Measurements from ENCODE around the gene SUGCT.

SUGCT gene

DNA sequence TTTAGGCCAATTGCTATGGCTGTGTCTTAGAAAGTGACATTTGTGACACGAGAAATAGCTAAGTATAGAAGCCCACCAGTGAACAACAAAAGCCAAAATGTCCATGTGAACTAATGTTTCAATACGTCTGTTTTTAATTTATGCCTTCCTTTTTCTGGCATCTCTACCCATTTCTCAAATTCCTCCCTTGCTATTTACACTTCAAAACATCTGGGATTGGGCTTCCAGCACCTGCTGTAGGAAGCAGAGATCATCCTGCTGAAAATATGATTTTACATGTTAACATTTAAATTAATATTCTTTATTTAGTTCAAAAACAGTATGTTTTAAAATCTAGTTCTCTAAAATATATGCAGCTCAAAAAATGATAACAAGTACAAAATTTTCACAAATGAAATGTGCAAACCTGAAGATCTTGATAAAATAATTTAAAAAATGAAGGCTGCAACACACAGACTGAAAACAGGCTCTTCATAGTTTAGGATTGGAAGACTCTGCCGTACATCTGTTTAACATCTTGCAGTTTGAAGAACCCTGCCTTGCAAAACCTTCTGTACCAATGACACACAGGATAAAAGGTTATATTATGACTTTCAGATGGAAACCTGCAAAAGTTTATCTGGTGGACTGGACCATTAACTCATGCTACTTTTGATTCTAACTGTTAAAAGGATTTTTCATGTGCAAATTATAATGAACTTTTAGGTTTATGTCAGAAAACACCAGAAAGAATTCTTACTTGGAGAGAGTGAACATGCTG lies 408.4 kb downstream of the SUGCT start:
- H3K27ac Mint-ChIP-seq = no peak overlapping the region

DNA sequence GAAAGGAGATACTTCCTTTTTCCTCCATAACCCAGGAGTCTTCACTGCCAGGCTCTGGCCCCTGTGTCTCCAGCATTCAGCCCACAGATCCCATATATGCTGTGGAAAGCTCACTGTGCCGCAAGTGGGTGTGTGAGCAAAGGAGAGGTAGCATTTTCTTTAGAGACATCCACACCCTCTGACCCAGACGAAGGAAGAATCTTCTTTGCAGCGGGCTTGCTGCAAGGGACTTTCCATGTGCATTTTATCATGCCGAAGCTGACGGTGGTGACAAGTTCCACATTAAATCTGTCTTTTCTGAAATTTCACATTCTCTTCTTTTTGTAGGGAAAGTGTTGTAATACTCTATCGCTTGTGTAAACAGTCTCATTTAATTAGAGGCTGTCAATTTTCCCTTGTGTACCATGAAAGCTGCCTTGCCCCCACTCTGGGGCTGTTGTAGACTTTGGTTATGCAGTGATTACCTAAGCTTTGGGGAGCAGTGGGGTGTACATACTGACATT lies 409.5 kb downstream of the SUGCT start:
- ATAC-seq = no peak
- no peak overlapping the region for H3K4me3 Mint-ChIP-seq
- H3K9me3 Mint-ChIP-seq = no peaks in the 10 kb centered on the region

More for the DNA sequence above, 408.4 kb downstream of the SUGCT start:
- Mint-ChIP-seq H3K4me1 (no peaks in the 10 kb centered on the region), H3K36me3 (ENCODE audit: low read depth) (no peaks in the 10 kb centered on the region), H3K27me3 (no peaks in the 10 kb centered on the region), H3K9me3 (no peaks in the 10 kb centered on the region), H3K4me3 (no peak overlapping the region)
- DNase-seq = no peak
- ATAC-seq = no peak

DNA sequence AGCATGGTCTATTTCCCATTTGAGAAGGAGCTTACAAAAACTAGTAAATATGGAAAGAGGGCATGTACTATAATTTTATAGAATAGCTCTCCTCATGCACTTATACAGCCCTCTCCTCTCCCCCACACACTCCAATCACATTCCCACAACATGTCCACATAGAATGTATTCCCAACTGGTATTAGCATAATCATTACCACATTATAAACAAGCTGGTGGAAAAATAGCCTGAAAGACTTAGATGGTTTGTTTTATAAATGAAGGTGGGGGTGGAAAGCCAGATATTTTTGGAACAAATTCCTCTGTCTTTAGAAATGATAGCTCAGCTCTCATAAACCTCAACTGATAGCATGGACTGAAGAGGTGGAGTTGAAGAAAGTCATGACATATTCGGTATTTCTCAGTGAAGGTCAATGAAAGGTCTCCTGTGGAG lies 410.1 kb downstream of the SUGCT start:
- no peak for DNase-seq
- no peaks in the 10 kb centered on the region for H3K36me3 Mint-ChIP-seq (ENCODE audit: low read depth)
- no peak overlapping the region for H3K27ac Mint-ChIP-seq
- H3K4me1 Mint-ChIP-seq = no peaks in the 10 kb centered on the region
- H3K9me3 Mint-ChIP-seq = no peaks in the 10 kb centered on the region
- no peaks in the 10 kb centered on the region for H3K27me3 Mint-ChIP-seq
- H3K4me3 Mint-ChIP-seq = no peak overlapping the region
- ATAC-seq = no peak

More for the DNA sequence above, 409.5 kb downstream of the SUGCT start:
- no peak overlapping the region for H3K27ac Mint-ChIP-seq
- no peaks in the 10 kb centered on the region for H3K36me3 Mint-ChIP-seq (ENCODE audit: low read depth)
- no peaks in the 10 kb centered on the region for H3K27me3 Mint-ChIP-seq
- no peaks in the 10 kb centered on the region for H3K4me1 Mint-ChIP-seq
- DNase-seq = no peak

DNA sequence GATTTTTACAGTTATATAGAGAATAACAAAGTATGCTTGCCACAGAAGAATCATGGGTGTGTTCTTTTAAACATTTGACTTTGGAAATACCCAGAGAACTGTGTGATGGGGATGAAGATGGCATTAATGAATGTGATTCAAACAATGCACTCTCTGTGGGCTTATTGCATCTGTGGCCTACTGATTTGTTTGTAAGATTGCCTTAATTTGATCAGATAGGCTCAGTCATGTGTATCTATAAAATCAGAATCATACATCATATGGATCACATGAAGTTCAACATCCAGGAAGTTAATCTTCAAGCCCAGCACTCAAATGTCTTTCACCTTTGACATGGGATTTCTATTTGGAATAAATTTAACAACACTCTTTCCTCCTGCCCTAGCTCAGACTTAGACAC lies 410.9 kb downstream of the SUGCT start:
- ATAC-seq = no peak
- no peaks in the 10 kb centered on the region for H3K36me3 Mint-ChIP-seq (ENCODE audit: low read depth)

DNA sequence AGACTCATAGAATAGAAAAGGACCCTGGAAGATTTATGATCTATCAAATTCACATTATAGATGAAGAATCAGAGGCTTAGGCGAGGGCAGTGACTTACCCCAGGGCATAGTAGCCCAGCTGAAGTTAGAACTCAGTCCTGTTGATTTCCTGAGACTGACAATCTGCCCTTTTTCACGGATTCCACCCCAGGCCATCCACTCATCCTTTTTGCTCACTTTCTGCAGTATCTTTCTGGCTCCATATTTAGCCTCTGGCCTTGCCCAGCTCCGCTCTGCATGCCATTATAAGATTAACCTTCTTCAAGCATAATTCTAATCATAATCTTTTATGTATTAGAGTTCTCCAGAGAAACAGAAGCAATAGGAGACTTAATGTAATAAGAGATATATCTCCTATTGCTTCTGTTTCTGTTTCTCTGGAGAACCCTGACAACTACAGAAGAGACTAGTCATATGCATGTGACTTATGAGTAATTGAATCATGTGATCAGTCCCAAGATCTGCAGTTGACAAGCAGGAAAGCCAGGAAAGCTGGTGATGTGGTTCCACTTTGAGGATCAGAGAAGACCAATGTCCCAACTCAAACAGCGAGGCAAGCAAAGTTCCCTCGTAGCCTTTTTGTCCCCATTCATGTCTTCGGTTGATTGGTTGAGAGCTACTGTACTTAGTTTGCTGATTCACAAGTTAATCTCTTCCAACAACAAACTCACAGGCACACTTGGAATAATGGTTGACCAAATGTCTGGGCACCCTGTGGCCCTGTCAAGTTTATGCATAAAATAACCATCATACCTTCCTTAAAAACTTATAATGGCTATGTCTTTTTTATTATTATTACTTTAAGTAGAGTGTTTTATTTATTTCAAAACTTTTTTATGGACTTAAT lies 412.1 kb downstream of the SUGCT start:
- DNase-seq = no peak
- ATAC-seq = no peak
- no peaks in the 10 kb centered on the region for H3K9me3 Mint-ChIP-seq
- no peaks in the 10 kb centered on the region for H3K4me1 Mint-ChIP-seq
- H3K27ac Mint-ChIP-seq = no peak overlapping the region
- H3K4me3 Mint-ChIP-seq = no peak overlapping the region
- no peaks in the 10 kb centered on the region for H3K27me3 Mint-ChIP-seq
- H3K36me3 Mint-ChIP-seq (ENCODE audit: low read depth) = no peaks in the 10 kb centered on the region

More for the DNA sequence above, 410.9 kb downstream of the SUGCT start:
- Mint-ChIP-seq H3K27me3 (no peaks in the 10 kb centered on the region), H3K4me3 (no peak overlapping the region), H3K27ac (no peak overlapping the region), H3K9me3 (no peaks in the 10 kb centered on the region), H3K4me1 (no peaks in the 10 kb centered on the region)
- no peak for DNase-seq

DNA sequence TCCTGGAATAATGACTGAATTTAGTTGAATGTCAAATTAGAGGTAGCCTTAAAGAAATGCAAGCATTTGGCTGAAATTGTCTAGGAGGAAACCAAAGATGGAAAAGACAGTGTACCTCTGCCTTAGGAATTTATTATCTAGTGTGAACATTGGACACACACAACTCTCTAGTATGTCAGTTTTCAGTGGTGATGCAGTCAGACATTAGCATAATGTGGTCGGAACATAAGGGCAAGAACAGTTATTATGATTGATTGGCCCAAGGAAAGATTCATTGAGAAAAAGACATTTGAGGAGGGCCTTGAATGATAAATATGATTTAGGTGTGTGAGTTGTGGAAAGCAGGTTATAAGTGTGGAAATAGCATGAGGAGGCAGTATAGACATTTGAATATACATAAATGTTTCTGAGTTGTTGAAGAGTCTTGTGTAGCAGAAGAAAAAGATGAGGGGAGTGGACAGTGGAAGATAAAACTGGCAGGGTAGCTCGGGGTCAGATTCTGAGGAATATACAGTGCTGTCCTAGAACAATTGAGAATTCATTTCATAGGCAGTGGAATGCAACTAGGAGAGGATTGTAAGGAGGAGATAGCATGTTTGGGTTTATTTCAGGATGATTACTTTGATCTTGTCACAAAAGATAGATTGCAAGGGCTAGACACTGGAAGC lies 414.7 kb downstream of the SUGCT start:
- no peak for ATAC-seq
- H3K4me1 Mint-ChIP-seq = no peaks in the 10 kb centered on the region
- no peak overlapping the region for H3K4me3 Mint-ChIP-seq
- no peaks in the 10 kb centered on the region for H3K27me3 Mint-ChIP-seq
- DNase-seq = no peak
- H3K9me3 Mint-ChIP-seq = no peaks in the 10 kb centered on the region
- H3K36me3 Mint-ChIP-seq (ENCODE audit: low read depth) = no peaks in the 10 kb centered on the region
- H3K27ac Mint-ChIP-seq = no peak overlapping the region

DNA sequence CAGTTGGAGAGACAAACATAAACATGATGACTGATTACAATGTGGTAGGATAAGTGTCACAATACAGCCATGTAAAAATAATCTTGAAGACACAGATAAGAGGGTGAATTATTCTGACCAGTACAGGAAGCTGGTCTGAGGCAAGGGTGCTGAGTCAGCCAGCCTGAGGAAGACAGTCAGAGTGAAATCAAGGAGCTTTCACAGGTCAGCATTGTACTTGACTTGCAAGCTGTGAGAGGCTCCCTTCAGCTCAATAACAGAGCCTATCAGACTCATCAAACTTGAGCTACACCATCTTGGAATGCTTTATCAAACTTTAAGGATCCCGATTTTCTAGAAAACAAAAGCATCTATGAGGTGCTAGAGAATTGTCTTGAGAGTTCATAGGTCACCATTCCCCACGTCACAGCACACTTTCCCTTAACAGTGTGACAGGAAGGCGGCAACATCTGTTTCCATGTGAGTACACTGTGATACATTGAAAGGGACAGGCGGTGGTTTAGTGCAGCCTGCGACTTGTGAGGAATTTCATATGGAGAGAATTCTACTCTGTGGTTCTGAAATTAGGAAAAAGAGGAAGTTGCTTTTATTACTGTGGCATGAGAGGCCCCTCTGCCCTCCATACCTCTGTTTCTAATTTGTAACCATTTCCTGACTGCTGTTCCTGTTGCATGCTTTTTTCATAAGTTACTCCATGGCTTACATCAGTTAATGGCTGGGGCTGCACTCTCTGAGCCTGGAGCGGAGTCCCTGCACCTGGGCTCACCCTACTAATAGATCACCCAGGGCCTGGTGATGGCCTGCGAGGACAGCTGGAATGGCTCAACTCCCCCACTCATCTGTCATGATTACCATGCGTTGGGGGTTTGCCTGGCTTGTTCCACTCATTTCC lies 417.1 kb downstream of the SUGCT start:
- Mint-ChIP-seq H3K4me3 (no peak overlapping the region), H3K9me3 (no peaks in the 10 kb centered on the region), H3K36me3 (ENCODE audit: low read depth) (no peaks in the 10 kb centered on the region), H3K27ac (no peak overlapping the region), H3K27me3 (no peaks in the 10 kb centered on the region), H3K4me1 (no peaks in the 10 kb centered on the region)
- DNase-seq = no peak
- ATAC-seq = no peak

DNA sequence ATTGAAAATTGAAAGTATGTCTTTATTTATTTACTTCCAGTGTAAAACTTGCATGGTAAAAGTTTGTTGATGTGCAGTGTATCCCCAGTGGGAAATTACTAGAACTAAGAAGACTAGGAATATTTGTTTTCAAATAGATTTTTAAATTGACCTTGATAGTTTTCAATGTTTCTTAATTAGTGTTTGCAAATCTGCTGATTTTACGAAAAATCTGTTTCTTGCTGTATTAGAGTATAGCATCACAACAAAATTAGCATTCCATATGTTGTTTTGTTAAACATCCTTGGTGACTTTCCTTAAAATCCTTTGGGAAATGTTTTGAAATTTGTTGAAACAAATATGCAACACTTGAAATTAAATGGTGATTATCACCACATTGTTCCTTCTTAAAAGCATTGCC lies 425.9 kb downstream of the SUGCT start:
- Mint-ChIP-seq H3K4me3 (no peak overlapping the region), H3K27ac (no peak overlapping the region), H3K4me1 (no peaks in the 10 kb centered on the region), H3K36me3 (ENCODE audit: low read depth) (no peaks in the 10 kb centered on the region), H3K9me3 (peaks cover 4% of the 10 kb centered on the region), H3K27me3 (no peaks in the 10 kb centered on the region)
- ATAC-seq (no peak), DNase-seq (no peak)

DNA sequence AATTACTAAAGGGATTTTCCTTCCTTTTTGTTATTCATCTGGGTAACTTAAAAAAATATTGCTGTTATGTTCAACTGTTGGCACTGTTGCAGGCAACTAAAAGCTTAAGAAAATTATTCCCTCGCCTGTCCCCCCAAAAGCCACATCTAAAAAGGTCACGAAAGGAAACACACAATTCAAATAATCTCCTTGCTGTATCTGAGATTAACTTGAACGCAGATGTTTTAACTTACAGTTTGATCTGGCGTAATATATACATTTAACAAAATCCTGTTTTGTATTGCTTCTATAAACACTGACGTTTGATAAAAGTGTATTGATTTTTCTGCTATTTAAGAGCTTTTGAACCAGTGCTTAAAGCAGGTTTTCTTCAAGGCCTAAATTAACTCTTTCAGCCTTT lies 432.1 kb downstream of the SUGCT start:
- DNase-seq (no peak), ATAC-seq (no peak)
- Mint-ChIP-seq H3K9me3 (no peaks in the 10 kb centered on the region), H3K27ac (no peak overlapping the region), H3K27me3 (no peaks in the 10 kb centered on the region), H3K36me3 (ENCODE audit: low read depth) (no peaks in the 10 kb centered on the region), H3K4me1 (no peaks in the 10 kb centered on the region), H3K4me3 (no peak overlapping the region)

DNA sequence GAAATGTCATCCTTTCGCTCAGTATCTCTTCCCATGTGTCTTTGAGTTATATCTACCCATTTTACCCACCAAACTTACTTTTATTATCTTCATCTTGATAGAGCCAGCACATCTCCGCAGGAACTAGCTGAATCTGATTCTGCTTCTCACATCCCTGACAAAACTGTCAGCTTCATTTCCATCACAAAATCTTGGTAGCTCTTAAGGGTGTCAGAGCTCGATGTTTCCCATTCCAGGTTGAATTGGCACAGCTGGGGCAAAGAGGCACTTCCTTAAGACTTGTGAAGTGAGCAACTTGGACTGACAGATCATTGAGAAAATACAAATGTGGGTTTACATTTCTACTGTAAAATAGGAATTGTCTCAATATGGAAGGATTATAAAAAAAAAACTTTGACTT lies 434.5 kb downstream of the SUGCT start:
- no peak overlapping the region for H3K4me3 Mint-ChIP-seq
- ATAC-seq = no peak
- no peaks in the 10 kb centered on the region for H3K9me3 Mint-ChIP-seq
- no peaks in the 10 kb centered on the region for H3K27me3 Mint-ChIP-seq
- no peak for DNase-seq
- no peak overlapping the region for H3K27ac Mint-ChIP-seq
- no peaks in the 10 kb centered on the region for H3K4me1 Mint-ChIP-seq
- H3K36me3 Mint-ChIP-seq (ENCODE audit: low read depth) = no peaks in the 10 kb centered on the region

DNA sequence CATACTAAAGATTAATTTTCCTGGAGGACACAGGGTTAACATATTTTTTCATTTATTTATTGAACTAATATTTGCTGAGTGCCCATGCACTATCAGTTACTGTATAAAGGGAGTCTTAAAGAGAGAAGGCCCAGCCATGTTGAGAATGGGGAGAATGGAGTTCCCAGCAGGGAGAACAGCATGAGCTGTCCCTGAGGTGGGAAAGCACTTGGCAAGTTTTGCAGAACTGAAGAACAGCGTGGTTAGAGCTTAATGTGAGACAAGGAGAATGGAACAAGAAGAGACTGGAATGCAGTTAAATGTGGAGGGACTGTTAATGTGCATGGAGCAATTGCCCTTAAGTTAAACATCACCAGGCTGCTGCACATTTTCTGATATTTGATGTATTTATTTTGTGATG lies 435.4 kb downstream of the SUGCT start:
- no peaks in the 10 kb centered on the region for H3K4me1 Mint-ChIP-seq
- H3K4me3 Mint-ChIP-seq = no peak overlapping the region
- DNase-seq (no peak), ATAC-seq (no peak)
- H3K36me3 Mint-ChIP-seq (ENCODE audit: low read depth) = no peaks in the 10 kb centered on the region
- no peaks in the 10 kb centered on the region for H3K9me3 Mint-ChIP-seq
- H3K27ac Mint-ChIP-seq = no peak overlapping the region
- H3K27me3 Mint-ChIP-seq = no peaks in the 10 kb centered on the region

DNA sequence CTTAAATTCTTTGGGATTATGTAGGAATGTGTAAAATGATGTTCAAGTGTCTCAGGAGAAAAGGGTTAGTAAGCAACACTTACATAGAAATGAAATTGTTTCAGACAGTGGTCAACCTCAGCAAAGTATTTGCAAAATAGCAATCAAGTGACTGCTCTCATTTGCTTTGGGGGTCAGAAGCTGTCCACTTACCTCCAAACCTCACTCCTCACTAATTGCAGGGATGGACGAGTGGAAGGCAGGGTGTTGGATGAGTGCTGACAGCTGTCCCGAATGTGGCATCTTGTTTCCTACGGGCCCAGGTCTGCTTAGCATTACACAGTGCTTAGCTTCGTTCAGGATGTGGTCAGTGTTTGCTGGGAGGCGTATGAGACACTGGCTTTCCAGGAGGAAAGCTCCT lies 437.0 kb downstream of the SUGCT start:
- Mint-ChIP-seq H3K9me3 (no peaks in the 10 kb centered on the region), H3K27me3 (no peaks in the 10 kb centered on the region), H3K36me3 (ENCODE audit: low read depth) (no peaks in the 10 kb centered on the region), H3K27ac (no peak overlapping the region), H3K4me3 (no peak overlapping the region), H3K4me1 (no peaks in the 10 kb centered on the region)
- ATAC-seq = no peak
- no peak for DNase-seq

DNA sequence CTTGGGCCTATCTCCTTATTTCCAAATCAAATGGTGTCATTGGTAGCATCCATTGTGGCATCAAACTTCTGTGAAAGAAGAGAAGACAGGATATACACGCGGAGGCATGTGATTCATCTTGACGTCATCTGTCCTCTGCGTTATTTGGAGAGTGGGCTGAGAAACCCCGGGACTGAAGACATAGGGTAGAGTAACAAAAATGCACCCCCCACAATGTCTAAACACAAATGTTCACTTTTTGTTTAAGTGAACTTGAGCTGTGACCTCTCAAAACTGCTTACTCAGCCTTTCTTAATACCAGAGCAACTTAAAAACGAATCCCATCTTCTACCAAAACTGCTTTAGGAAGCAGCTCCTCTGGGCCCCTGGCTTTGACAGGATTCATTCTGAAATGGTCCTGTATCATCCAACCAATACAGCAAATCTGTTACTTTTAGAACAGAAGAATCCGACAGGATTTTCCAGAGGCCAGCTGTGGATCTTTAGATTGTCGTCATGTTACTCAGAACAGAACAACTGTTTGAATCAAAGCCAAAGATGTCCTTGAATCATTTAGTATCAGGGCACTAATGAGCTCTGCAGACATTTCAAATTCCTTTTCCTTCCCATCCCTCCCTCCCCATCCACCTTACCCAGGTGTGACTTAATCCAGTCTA lies 438.1 kb downstream of the SUGCT start:
- no peak for ATAC-seq
- no peak overlapping the region for H3K27ac Mint-ChIP-seq
- no peaks in the 10 kb centered on the region for H3K9me3 Mint-ChIP-seq
- DNase-seq = no peak
- H3K36me3 Mint-ChIP-seq (ENCODE audit: low read depth) = no peaks in the 10 kb centered on the region
- no peaks in the 10 kb centered on the region for H3K27me3 Mint-ChIP-seq
- H3K4me3 Mint-ChIP-seq = no peak overlapping the region
- H3K4me1 Mint-ChIP-seq = no peaks in the 10 kb centered on the region
